ENCODE data around the gene MND1.

The MND1 gene

GRCh38 chr4:153342751-153343552 is 1.5 kb upstream of the MND1 start:
- TF ChIP-seq TSHZ2 (CRISPR knock-in tag; IDR thresholded peaks at IDR 0.05) (no peak), ESRRG (CRISPR knock-in tag; IDR thresholded peaks at IDR 0.05) (no peak), RARB (CRISPR knock-in tag; IDR thresholded peaks at IDR 0.05) (no peak), ZFP30 (CRISPR knock-in tag; IDR thresholded peaks at IDR 0.05) (no peak), ZNF8 (CRISPR knock-in tag; IDR thresholded peaks at IDR 0.05) (no peak), CSDC2 (CRISPR knock-in tag; IDR thresholded peaks at IDR 0.05) (no peak), OSR1 (CRISPR knock-in tag; IDR thresholded peaks at IDR 0.05) (no peak), PPARA (CRISPR knock-in tag; IDR thresholded peaks at IDR 0.05; ENCODE audit: borderline replicate concordance) (no peak), ZC3H10 (CRISPR knock-in tag; IDR thresholded peaks at IDR 0.05) (no peak), TCF4 (CRISPR knock-in tag; IDR thresholded peaks at IDR 0.05; ENCODE audit: borderline replicate concordance) (no peak), POU6F1 (CRISPR knock-in tag; IDR thresholded peaks at IDR 0.05; ENCODE audit: borderline replicate concordance, low read depth) (no peak), BACH2 (CRISPR knock-in tag; IDR thresholded peaks at IDR 0.05; ENCODE audit: borderline replicate concordance) (no peak), PATZ1 (CRISPR knock-in tag; IDR thresholded peaks at IDR 0.05; ENCODE audit: borderline replicate concordance) (no peak), ARNTL (CRISPR knock-in tag; IDR thresholded peaks at IDR 0.05; ENCODE audit: borderline replicate concordance, low read depth) (no peak)
- TF ChIP-seq, protein P1, sequence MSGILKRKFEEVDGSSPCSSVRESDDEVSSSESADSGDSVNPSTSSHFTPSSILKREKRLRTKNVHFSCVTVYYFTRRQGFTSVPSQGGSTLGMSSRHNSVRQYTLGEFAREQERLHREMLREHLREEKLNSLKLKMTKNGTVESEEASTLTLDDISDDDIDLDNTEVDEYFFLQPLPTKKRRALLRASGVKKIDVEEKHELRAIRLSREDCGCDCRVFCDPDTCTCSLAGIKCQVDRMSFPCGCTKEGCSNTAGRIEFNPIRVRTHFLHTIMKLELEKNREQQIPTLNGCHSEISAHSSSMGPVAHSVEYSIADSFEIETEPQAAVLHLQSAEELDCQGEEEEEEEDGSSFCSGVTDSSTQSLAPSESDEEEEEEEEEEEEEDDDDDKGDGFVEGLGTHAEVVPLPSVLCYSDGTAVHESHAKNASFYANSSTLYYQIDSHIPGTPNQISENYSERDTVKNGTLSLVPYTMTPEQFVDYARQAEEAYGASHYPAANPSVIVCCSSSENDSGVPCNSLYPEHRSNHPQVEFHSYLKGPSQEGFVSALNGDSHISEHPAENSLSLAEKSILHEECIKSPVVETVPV (CRISPR knock-in tag; IDR thresholded peaks at IDR 0.05): no peak
- ATAC-seq: no peak

- peak; percentile 71 for ATAC-seq
- TF ChIP-seq TSHZ2 (CRISPR knock-in tag; IDR thresholded peaks at IDR 0.05) (no peak), SNAI2 (CRISPR knock-in tag; IDR thresholded peaks at IDR 0.05) (no peak), OSR1 (CRISPR knock-in tag; IDR thresholded peaks at IDR 0.05) (no peak), ZNF8 (CRISPR knock-in tag; IDR thresholded peaks at IDR 0.05) (no peak), PATZ1 (CRISPR knock-in tag; IDR thresholded peaks at IDR 0.05; ENCODE audit: borderline replicate concordance) (0 out of 2 replicates have a peak, but pooled peaks have one; percentile 41), ZC3H10 (CRISPR knock-in tag; IDR thresholded peaks at IDR 0.05) (no peak)
These were observed 809 bp downstream of the MND1 start for GRCh38 chr4:153345012-153345981.
